ENCODE measurements around the gene ACYP2.

- TF ChIP-seq TAF1 (IDR thresholded peaks at IDR 0.05; ENCODE audit: borderline replicate concordance, insufficient read depth, low read length) (no peak), POLR2AphosphoS5 (IDR thresholded peaks at IDR 0.05; ENCODE audit: low read depth, low read length) (no peak), REST (IDR thresholded peaks at IDR 0.05; ENCODE audit: insufficient read depth in 1 of 2, low read depth in 2 of 2, low read length in 2 of 2) (no peak), FOXP2 (optimal IDR thresholded peaks at IDR 0.05; ENCODE audit: borderline replicate concordance, extremely low read depth, extremely low read length, insufficient read depth) (no peak)
Measured at GRCh38 chr2:54164106-54164505, 48.7 kb downstream of the ACYP2 start.

Measured in PFSK-1 (cell line).